GM18502 (cell line): Measurements from ENCODE around the gene REPS2.
A peak's percentile ranks its signal among the peaks of the same experiment; 100 is the strongest.

Experiments
- ATAC-seq: cut with Tn5 transposase; IDR thresholded peaks from one replicate; pipeline ENCODE4 v1.9.1; 2021; ENCODE audit warnings: mild to moderate bottlenecking; ENCODE audit not compliant: unreplicated experiment, poor library complexity

REPS2 gene

DNA sequence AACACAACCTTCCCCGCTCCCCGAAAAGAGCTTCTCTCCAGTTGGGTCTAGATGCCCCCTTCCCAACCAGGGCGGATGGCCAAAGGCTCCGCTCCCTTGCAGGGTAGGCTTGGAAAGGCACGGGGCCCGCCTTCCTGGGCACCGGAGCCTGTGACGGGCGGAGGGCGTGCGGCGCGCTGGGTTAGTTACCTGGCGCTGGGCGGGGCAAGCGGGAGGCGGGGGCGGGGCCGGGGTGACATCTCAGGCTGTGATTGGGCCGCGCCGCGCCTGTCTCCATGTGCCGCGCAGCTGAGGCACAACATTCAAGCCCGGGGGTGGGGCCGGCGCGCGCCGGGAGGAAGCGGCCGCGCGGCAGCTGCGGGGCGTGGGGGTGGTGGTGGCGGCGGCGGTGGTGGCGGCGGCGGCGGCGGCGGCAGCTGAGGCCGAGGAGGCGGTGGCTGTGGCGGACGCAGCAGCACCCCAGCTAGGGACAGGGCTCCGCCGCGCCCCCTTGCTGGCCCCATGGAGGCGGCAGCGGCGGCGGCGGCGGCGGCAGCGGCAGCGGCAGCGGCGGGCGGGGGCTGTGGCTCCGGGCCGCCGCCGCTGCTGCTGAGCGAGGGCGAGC lies at the start of gene REPS2:
Gene REPS2, plus strand, starts transcription at position 298 of the 604 bp plus-strand sequence. Its CDS starts 204 bp downstream, at position 502.
- ATAC-seq = peak; percentile 97

DNA sequence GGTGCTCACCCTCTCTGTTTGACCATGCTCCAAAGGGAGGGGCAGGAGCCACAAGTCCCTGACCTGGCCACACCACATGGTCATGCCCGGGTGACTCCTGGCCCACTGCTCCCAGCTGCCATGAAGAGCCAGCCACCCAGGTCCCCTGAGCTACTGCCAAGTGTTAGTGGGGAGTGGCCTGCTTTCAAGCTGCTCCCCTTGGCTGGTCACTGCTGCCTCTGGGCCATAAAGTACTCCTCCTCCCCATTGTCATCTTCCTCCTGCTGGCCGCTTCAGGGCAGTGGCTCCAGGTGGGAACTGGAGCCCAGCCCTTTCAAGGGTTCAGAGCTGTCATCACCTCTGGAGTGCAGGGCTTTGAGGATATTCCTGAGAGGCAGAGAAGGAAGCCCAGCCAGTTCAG lies 49.0 kb upstream of the REPS2 start:
- no peak for ATAC-seq

DNA sequence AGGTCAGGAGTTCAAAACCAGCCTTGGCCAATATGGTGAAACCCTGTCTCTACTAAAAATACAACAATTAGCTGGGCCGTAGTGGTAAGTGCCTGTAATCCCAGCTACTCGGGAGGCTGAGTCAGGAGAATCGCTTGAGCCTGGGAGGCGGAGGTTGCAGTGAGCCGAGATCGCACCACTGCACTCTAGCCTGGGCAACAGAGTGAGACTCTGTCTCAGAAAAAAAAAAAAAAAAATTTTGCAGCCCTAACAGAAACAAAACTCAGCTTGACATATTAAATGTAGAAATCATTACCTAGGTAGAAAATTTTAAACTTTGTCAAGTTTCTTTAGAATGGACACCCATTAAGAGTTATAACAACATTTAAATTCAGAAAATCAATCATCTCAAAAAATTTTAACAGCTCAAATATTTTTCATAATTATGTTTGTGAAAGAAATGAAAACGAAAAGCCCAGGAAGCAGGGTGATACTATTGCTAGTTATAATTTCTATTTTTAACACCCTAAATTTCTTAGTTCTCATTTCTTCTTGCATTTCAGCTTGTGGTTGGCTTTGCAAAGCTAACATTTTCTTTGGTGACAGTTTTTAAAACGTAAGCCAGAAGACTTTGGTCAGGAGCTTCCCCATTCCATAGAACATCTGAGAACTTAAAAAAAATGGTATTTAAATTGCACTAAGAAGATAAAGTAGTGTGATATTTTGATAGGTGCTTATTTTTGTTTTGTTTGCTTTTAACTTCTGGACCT lies 43.0 kb upstream of the REPS2 start:
- ATAC-seq = peak; percentile 78

DNA sequence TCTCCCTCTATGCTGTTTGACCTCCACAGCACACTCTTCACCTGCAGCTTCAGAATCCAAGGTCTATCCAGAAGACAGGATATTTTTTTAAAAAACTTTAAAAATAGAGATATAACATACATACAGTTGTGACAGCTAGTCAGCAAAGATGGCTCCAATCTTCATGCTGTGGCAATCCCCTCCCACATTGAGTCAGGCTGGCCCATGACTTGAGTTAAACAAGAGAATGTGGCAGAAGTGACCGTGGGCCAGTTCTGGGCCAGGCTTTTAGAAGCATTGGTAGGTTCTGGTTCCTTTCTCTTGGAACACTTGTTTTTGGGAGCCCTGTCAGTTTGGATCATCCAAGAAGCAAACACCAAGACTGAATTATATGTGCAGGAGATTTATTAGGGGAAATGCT lies 36.1 kb upstream of the REPS2 start:
- no peak for ATAC-seq

DNA sequence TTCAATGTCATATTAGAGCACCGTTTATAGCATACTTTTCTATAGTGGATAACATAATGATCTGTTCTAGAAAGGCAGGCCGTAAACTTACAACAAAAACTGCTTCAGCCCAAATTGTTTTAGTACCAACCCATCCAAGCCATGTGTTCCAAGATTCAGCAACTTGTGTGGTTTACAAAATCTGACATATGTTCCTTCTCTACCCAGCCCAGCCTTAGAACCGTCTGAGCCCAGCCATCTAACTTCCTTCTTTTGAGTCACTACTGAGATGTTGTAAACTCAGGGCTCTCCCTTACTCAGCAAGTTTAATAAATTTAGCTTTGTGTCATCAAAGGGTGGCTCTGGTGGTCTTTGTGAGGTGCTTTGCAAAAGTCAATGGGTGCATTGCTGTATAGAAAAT lies 32.4 kb upstream of the REPS2 start:
- no peak for ATAC-seq

DNA sequence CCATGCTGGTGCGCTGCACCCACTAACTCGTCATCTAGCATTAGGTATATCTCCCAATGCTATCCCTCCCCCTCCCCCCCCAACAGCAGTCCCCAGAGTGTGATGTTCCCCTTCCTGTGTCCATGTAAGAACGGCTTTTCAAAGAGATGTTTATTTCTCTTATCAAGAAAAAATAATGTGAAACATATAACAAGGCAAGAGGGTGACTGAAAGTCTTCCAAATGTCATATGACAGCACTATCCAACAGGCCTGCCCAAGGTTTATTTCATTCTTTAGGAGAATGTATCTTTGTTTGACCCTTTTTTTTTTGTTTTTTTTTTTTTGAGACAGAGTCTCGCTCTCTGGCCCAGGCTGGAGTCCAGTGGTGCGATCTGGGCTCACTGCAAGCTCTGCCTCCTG lies 29.9 kb upstream of the REPS2 start:
- ATAC-seq = no peak

DNA sequence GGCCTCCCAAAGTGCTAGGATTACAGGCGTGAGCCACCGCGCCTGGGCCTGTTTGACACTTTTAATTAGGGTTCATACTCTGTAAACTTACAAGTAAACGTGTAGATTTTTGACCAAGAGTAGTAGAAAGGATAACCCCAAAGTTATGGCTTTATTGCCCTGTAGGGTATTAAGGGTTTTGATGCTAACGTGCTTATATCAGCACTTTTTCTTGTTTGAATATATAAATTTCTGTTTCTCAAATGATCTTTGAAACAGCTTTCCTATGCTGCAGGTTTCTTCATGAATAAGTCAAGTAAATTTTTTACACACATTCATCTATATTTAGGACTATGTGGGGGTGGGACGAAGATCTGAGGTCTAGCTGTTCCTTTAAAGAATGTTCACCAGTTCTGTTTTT lies 29.3 kb upstream of the REPS2 start:
- ATAC-seq = no peak

DNA sequence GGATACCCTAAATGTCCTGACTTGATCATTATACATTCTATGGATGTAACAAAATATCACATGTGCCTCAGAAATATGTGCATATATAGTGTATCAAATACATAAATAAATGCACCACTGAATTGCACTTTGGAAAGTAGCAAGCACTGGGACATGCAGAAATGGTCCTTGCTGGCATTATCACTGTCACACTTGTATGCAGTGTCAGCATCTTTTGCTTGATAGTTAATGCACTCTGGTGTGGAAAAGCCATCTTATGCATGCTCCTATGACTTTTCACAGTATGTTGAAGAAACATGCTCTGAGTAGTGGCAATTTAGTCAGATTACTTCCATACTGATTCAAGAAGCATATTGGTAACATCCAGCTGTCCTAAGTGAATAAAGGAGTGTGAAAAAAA lies 27.5 kb upstream of the REPS2 start:
- ATAC-seq = no peak

DNA sequence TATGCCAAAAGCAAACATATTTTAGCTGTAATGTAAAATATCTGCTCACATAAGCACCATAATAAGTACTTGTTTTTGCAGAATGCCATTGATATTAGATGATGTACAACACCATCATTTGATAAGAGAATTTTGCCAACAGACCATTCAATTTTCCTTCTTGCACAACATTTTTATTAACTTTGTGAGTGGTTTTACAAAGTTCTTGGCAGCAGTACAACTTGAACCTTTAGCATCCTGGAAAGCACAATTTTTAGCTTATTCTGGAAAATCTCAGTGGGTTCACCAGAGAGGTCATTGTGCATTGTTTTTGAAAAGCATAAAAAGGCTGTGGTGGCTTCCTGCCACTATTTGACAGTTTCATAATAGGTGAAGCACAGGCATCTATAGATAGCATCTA lies 26.4 kb upstream of the REPS2 start:
- ATAC-seq = no peak

DNA sequence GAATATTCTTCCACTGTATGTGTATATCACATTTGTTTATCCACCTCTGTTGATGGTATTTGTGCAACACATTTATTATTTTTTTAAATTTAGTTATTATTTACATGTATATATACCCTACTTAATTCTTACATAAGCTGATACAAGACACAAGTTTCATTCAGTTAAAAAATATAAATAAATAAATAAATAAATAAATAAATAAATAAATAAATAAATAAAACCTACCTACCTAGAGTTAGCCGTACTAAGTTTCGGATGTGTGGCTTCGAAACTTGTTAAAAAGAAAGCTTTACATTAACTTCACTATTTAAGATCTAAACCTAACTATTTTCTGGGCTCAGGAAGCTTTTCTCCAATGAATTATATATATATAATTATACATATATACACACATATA lies 23.3 kb upstream of the REPS2 start:
- ATAC-seq = no peak

DNA sequence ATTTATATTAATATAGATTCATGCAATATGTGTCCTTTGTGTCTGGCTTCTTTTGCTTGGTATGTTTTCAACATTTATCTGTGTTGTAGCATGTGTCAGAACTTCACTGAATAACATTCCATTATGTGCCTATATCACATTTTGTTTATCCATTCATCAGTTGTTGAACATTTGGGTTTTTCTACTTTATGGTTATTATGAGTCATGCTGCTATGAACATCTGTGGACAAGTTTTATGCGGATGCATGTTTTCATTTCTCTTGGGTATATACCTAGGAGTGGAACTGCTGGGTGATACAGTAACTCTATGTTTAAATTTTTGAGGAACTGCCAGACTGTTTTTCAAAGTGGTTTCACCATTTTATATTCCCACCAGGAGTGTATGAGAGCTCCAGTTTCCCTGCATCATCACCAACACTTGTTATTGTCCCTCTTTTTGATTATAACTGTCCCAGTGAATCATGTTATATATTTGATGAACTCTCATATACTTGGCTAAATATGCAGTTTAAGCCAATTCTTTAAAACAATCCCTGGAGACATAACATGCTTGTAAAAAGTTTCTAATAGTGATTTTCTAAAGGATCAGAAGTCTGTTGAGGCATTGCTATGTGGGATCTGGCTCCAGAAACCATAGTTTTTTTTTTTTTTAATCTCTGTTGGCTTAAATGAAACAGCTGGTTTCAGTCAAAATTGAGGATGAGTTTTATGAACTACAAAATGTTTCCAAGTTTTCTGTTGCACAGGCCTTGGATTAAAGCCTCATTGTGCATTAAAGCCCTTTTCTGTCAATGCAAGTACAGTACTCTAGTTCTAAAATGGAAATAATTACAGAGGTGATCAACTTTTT lies 21.6 kb upstream of the REPS2 start:
- ATAC-seq = no peak

DNA sequence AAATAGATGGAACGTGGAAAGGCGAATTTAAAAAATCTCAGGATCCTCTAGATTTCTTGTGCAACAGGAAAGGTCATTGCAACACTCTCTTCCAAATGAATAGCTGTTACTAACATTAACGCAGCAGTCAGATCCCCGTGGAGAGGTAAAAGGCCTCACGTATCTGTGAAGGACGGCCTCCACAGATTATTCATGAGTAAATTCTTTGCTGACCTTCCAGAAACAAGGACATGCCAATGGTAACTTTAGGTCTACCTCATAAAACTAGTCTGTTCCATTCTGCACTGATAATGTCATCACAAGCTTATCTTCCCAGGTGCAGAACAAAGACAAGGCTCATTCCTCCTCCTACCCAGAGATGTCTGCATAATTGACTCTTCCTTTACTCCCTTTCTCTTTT lies 16.1 kb upstream of the REPS2 start:
- no peak for ATAC-seq

DNA sequence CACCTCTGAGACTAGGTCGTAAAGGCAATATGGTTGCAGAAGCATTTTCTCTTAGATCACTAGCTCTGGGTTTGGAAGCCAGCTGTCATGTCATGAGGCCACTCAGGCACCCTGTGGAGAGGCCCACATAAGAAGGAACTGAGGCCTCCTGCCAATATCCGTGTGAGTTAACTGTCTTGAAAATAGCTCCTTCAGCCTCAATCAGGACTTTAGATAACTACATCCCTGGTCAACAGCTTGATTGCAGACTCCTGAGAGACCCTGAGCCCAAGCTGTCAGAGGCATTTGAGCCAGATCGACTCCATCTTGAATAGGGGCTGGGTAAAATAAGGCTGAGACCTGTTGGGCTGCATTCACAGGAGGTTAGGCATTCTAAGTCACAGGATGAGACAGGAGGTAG lies 15.1 kb upstream of the REPS2 start:
- ATAC-seq = no peak

DNA sequence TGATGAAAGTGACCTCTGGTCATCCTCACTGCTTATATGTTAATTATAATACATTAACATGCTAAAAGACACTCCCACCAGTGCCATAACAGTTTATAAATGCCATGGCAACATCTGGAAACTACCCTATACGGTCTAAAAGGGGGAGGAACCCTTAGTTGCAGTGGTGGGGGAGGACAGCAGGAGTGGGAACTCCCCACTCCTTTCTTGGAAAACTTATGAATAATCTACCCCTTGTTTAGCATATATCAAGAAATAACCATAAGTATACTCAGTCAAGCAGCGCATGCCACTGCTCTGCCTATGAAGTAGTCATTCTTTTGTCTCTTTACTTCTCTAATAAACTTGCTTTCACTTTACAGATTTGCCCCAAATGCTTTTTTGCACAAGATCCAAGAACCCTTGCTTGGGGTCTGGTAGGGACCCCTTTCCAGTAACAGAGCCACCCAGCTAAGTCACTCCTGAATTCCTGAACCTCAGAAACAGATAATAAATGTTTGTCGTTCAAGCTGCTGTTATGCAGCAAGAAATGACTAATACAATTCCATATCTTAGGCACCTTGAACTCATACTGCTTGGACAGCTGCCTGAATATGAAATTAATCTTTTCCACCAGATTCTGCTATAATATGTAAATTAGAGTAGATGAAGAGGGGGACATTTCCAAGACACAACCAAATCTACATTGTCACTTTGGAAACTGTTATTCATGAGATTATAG lies 14.4 kb upstream of the REPS2 start:
- no peak for ATAC-seq

DNA sequence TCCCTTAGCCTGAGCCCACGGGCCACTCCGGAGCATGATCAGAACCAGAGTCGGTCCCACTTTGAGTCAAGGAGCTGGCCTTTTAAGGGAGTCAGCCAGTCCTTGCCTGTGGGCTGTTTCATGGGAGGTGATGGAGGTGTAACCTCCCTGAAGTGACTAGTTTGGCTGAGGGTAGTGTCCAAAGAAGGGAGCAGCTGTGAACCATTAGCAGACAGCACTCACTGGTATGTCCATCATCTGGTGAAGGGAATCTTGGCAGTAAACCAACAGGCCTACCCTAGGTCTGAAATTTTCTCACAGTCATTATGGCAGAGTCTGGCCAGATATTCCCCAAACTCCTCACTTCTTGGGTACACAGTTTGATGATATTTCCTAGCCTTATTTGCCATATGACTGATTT lies 12.3 kb upstream of the REPS2 start:
- no peak for ATAC-seq

DNA sequence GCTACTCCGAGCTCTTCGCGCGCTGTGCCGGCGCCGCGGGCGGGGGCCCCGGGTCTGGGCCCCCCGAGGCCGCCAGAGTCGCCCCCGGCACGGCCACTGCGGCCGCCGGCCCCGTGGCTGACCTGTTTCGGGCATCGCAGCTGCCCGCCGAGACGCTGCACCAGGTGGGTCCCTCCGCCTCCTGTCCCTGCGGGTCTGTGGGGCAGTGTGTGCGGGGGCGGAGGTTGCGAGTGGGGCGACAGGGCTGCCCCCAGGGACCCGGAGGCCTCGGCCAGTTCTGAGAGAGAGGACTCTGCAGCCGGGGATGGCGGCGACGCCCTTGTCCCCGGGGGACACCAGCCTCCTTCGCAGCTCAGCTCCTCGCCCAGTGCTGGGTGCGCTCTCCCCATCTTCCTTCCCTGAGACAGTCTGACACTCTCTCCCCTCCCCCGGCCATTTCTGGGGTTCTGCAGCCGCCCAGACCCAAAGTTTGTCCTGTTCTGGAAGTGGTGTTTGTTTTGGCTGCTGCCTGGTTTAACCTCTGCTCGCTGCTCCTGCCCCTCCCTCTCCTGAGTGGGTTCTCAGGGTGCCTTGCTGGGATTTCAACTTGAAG lies 609 bp downstream of the REPS2 start:
- peak; percentile 19 for ATAC-seq

DNA sequence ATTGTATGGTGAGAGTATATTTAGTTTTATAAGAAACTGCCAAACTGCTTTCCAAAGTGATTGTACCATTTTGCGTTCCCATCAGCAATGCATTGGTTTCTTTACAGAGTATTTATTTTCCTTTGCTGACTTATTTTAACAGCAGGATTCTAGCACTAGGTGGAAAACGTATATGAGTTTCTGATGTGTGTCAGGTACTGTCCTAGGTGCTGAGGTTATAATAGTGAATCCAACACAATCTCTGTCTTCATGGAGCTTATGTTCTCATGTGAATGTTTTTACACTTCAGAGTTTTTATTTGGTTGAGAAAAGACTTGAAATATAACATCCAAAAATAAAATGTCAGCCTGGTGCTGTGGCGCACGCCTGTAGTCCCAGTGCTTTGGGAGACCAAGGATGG lies 4.0 kb downstream of the REPS2 start:
- no peak for ATAC-seq

DNA sequence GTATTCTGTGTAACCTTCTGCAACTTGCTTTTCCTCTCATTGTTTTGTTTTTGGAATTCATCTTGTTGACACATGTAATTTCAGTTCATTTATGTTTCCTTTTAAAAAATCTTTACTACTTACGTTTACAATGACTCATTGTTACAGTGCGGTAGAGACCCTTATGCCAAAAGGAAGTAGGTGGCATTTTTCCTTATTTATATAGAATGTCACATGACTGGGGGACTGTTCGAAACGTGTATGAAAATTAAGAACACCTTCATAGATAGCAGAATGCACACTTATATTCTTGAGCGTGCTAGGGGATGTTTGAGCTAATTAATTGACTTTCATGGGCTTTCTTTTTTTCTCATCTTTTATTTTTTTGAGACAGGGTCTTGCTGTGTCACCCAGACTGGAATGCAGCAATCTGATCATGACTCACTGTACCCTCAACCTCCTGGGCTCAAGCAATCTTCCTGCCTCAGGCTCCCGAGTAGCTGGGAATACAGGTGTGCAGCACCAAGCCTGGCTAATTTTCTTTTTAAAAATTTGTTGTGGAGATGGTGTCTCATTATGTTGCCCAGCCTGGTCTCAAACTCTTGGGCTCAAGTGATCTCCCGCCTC lies 7.3 kb downstream of the REPS2 start:
- no peak for ATAC-seq

DNA sequence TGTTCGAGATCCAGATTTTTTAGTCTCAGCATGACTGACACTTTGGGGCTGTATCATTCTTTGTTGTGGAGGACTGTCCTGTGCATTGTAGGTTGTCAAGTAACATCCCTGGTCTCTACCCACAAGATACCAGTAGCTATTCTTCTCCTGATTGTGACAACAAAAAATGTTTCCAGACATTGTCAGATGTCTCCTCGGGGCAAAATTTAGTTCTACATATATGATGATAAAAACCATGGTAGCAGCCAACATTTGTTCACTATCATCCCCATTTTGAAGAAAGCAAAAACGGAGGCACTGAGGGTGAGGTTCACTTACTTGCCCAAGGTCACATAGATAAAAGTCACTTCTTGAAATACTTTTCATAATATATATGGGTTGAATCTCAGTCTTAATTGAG lies 11.3 kb downstream of the REPS2 start:
- no peak for ATAC-seq

DNA sequence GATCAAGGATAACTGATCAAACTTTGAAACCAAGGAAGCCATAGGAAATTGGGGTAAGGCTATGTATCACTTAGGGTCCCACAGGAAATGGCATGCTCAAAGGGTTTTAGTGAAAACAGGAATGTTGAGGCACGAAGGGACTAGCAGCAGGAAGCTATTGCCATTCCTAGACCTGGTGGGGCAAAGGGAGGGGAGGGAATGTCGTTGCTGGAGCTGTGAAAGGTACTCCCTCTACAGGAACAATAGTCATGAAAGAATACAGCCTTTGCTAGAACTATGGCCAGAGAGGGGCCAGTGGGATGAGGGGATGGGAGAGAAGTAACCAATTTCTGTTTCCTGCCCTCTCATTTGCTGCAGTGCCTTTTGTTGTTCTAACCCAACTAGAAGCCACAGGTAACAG lies 11.9 kb downstream of the REPS2 start:
- ATAC-seq = no peak
